Measurements from ENCODE around the gene CPT1B.

The CPT1B gene

DNA sequence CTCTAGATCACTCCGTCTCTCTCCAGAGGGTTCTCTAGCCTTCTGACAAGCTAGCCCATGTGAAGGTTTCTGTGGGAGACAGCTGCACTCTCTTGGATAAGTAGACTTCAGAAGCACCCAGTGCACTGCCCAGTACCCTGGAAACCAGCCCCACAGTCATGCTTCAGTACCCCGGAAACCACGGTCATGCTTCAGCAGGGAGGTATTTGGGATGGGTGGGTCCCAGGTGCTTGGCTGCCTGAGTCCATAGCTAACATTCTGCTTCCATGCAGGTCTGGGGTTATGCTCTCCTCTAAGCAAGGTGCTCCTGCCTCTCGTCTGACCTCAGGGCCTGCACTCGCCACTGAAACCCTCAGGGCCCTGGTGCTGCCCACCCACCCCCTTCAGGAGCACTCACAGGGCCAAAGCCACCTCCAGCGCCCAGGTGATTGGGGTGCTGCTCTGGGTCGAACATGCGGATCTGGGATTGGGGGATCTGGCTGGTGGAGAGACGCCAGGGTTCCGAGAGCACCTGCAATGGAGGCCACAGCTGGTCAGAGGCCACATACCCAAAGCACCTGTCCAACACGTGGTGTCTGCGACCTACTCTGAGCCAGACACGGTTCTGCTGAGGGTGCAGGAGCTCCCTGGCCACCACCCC is 8.2 kb downstream of the CPT1B start:
- Histone ChIP-seq H3K9me3 (ENCODE audit: insufficient read depth, low read length, severe bottlenecking) (no peaks in the 10 kb centered on the region), H3K36me3 (ENCODE audit: insufficient read depth, low read length) (peaks cover 71% of the 10 kb centered on the region), H3K4me2 (ENCODE audit: insufficient read depth, low read length) (no peak overlapping the region), H3K27ac (ENCODE audit: low read length) (no peak overlapping the region), H4K20me1 (ENCODE audit: insufficient read depth, low read length) (no peaks in the 10 kb centered on the region; the same call in 1 of the 2 replicates), H3K9ac (ENCODE audit: low read depth, low read length) (no peak overlapping the region), H3K4me3 (ENCODE audit: low read depth in 1 of 2, low read length in 2 of 2) (no peak overlapping the region), H2AFZ (ENCODE audit: low read depth, low read length) (no peak overlapping the region), H3K4me1 (ENCODE audit: insufficient read depth, low read length) (no peaks in the 10 kb centered on the region), H3K27me3 (ENCODE audit: insufficient read depth, low read length, poor library complexity) (no peaks in the 10 kb centered on the region), H3K79me2 (ENCODE audit: insufficient read depth, low read length) (no peaks in the 10 kb centered on the region)
- ATAC-seq (ENCODE audit: insufficient read depth, low read depth) (no peak), DNase-seq (no peak)
- TF ChIP-seq EZH2 (IDR thresholded peaks at IDR 0.05; ENCODE audit: borderline replicate concordance, low read depth, low read length, severe bottlenecking): no peak
- TF ChIP-seq CTCF (IDR thresholded peaks at IDR 0.05; ENCODE audit: borderline replicate concordance, extremely low read depth, low read length, poor library complexity, severe bottlenecking): no peak

DNA sequence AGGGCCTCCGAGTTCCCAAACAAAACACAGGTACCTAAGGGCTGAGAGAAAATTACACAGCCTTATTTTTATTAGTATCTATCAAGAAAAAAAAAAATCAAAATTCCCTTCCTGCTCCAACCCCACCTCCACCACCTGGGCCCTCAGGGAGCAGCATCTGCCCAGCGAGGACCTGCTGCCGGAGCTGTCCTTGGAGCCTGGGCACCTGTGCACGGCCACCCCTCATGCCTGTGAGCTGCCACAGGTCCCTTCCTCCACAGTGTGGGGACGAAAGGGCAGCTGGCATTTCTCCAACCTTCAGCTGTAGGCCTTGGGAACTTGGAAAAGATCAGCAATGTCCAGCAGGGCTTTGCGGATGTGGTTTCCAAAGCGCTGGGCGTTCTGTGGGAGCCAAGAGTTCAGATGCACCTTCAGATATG is 9.2 kb downstream of the CPT1B start:
- no peak overlapping the region for H3K27ac ChIP-seq (ENCODE audit: low read length)
- TF ChIP-seq CTCF (IDR thresholded peaks at IDR 0.05; ENCODE audit: borderline replicate concordance, extremely low read depth, low read length, poor library complexity, severe bottlenecking) (no peak), EZH2 (IDR thresholded peaks at IDR 0.05; ENCODE audit: borderline replicate concordance, low read depth, low read length, severe bottlenecking) (no peak)
- H3K27me3 ChIP-seq (ENCODE audit: insufficient read depth, low read length, poor library complexity): no peaks in the 10 kb centered on the region
- H4K20me1 ChIP-seq (ENCODE audit: insufficient read depth, low read length): no peaks in the 10 kb centered on the region; the same call in 1 of the 2 replicates
- H2AFZ ChIP-seq (ENCODE audit: low read depth, low read length): no peak overlapping the region
- H3K9me3 ChIP-seq (ENCODE audit: insufficient read depth, low read length, severe bottlenecking): no peaks in the 10 kb centered on the region
- no peak overlapping the region for H3K4me3 ChIP-seq (ENCODE audit: low read depth in 1 of 2, low read length in 2 of 2)
- H3K9ac ChIP-seq (ENCODE audit: low read depth, low read length): no peak overlapping the region
- no peaks in the 10 kb centered on the region for H3K79me2 ChIP-seq (ENCODE audit: insufficient read depth, low read length)
- H3K36me3 ChIP-seq (ENCODE audit: insufficient read depth, low read length): peaks cover 64% of the 10 kb centered on the region
- no peaks in the 10 kb centered on the region for H3K4me1 ChIP-seq (ENCODE audit: insufficient read depth, low read length)
- no peak overlapping the region for H3K4me2 ChIP-seq (ENCODE audit: insufficient read depth, low read length)
- ATAC-seq (ENCODE audit: insufficient read depth, low read depth) (no peak), DNase-seq (no peak)

DNA sequence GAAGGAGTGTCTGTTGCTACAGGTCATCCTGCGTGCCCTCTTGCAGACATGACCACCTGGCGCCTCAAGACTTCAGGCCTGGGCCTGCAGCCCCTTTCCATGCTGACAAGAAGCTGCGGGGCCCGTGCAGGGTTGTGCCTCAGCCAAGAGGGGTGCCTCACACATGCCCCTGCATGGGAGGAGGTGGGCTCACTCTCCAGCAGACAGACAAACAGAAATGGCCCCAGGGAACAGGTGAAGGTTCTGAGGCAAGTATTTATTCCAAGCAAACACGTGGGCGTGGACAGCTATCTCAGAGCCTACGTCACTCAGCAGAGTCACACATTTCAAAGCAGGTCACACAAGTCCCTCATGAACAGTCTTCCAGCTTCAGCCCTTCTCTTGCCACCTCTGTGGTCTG is 9.6 kb downstream of the CPT1B start:
- Histone ChIP-seq H3K79me2 (ENCODE audit: insufficient read depth, low read length) (no peaks in the 10 kb centered on the region), H3K9me3 (ENCODE audit: insufficient read depth, low read length, severe bottlenecking) (no peaks in the 10 kb centered on the region), H3K27me3 (ENCODE audit: insufficient read depth, low read length, poor library complexity) (no peaks in the 10 kb centered on the region), H3K36me3 (ENCODE audit: insufficient read depth, low read length) (peaks cover 60% of the 10 kb centered on the region), H4K20me1 (ENCODE audit: insufficient read depth, low read length) (no peaks in the 10 kb centered on the region; the same call in 1 of the 2 replicates), H3K27ac (ENCODE audit: low read length) (no peak overlapping the region), H3K4me3 (ENCODE audit: low read depth in 1 of 2, low read length in 2 of 2) (no peak overlapping the region), H2AFZ (ENCODE audit: low read depth, low read length) (no peak overlapping the region), H3K4me2 (ENCODE audit: insufficient read depth, low read length) (no peak overlapping the region), H3K4me1 (ENCODE audit: insufficient read depth, low read length) (peaks cover 2% of the 10 kb centered on the region), H3K9ac (ENCODE audit: low read depth, low read length) (no peak overlapping the region)
- TF ChIP-seq EZH2 (IDR thresholded peaks at IDR 0.05; ENCODE audit: borderline replicate concordance, low read depth, low read length, severe bottlenecking): no peak
- TF ChIP-seq CTCF (IDR thresholded peaks at IDR 0.05; ENCODE audit: borderline replicate concordance, extremely low read depth, low read length, poor library complexity, severe bottlenecking): no peak
- DNase-seq (no peak), ATAC-seq (ENCODE audit: insufficient read depth, low read depth) (no peak)

Data from DND-41 (cell line).